Measurements from ENCODE around the gene LSAMP. TPM values are rescaled to one million over a fixed set of nuclear protein-coding genes. Genes with fewer than 3 reads are reported as not detected.
A peak's percentile ranks its signal among the peaks of the same experiment; 100 is the strongest.
"Not testable (repeated sequence)": the region's sequence is repeated elsewhere in the genome, so short reads cannot be mapped to it uniquely, and the experiment has no call there.

Gene LSAMP
- total RNA-seq, 4 donors from 2014 or later = 1.9 to 19.7 (median 2.8) TPM

- peak; percentile 86 for ATAC-seq (ENCODE audit: low FRiP score)
- peak in 2 of 3 donors; percentile 94 for TF ChIP-seq CTCF (IDR thresholded peaks at IDR 0.05)
- DNase-seq (ENCODE audit: low spot score) = peak; percentile 74
Measured at GRCh38 chr3:115783938-115784738, 661.1 kb downstream of the LSAMP start.

GRCh38 chr3:115783426-115783825 lies 661.9 kb downstream of the LSAMP start:
- ATAC-seq (ENCODE audit: low FRiP score); DNase-seq (ENCODE audit: low spot score): not testable (repeated sequence)

GRCh38 chr3:115779011-115779410 lies 666.3 kb downstream of the LSAMP start:
- DNase-seq (ENCODE audit: low spot score) (no peak), ATAC-seq (ENCODE audit: low FRiP score) (no peak)
- TF ChIP-seq CTCF (IDR thresholded peaks at IDR 0.05) = no peak

GRCh38 chr3:115772951-115773350 lies 672.3 kb downstream of the LSAMP start:
- no peak for ATAC-seq (ENCODE audit: low FRiP score)
- TF ChIP-seq CTCF (IDR thresholded peaks at IDR 0.05) = no peak
- no peak for DNase-seq (ENCODE audit: low spot score)

- DNase-seq (ENCODE audit: low spot score) (no peak), ATAC-seq (ENCODE audit: low FRiP score) (no peak)
- TF ChIP-seq CTCF (IDR thresholded peaks at IDR 0.05) = no peak
Measured at GRCh38 chr3:115768661-115769060, 676.6 kb downstream of the LSAMP start.

- peak; percentile 77 for ATAC-seq (ENCODE audit: low FRiP score)
- DNase-seq (ENCODE audit: low spot score) = no peak
- no peak for TF ChIP-seq CTCF (IDR thresholded peaks at IDR 0.05)
Measured at GRCh38 chr3:115766587-115767482, 678.5 kb downstream of the LSAMP start.

- DNase-seq (ENCODE audit: low spot score) = no peak
- no peak for TF ChIP-seq CTCF (IDR thresholded peaks at IDR 0.05)
Measured at GRCh38 chr3:115761927-115762305, 683.4 kb downstream of the LSAMP start.

More at GRCh38 chr3:115761927-115762305, 683.4 kb downstream of the LSAMP start:
- no peak for ATAC-seq (ENCODE audit: low FRiP score)
